ENCODE results near the gene CCDC12. TPM values are rescaled to one million over a fixed set of nuclear protein-coding genes. Genes with fewer than 3 reads are reported as not detected.

Gene CCDC12
- total and polyA plus RNA-seq, 9 of the 15 experiments (the other 6 are each of a cell fraction or from before 2014, with no cell fraction given), result 8.9 to 201 (median 86.9) TPM

- peak; percentile 84; the same call in 1 of the 2 replicates for TF ChIP-seq CREB3L1 (IDR thresholded peaks at IDR 0.05; ENCODE audit: borderline replicate concordance, low read depth)
- no peak for TF ChIP-seq STAT5B (CRISPR knock-in tag; IDR thresholded peaks at IDR 0.05)
- TF ChIP-seq DIDO1 (tag; IDR thresholded peaks at IDR 0.05; ENCODE audit: low read depth), result peak; percentile 70; the same call in 1 of the 2 replicates
- no peak for TF ChIP-seq ZBTB34 (CRISPR knock-in tag; IDR thresholded peaks at IDR 0.05)
- peak; percentile 81; the same call in 1 of the 2 replicates for TF ChIP-seq ZNF511 (CRISPR knock-in tag; IDR thresholded peaks at IDR 0.05)
- peak; percentile 94 for TF ChIP-seq THAP12 (CRISPR knock-in tag; IDR thresholded peaks at IDR 0.05)
- TF ChIP-seq ZNF24 (IDR thresholded peaks at IDR 0.05), result no peak
- peak; percentile 96 for TF ChIP-seq POLR2AphosphoS5 (IDR thresholded peaks at IDR 0.05; ENCODE audit: control insufficient read depth, insufficient read depth, low read depth, low read length)
- TF ChIP-seq ARID3A (IDR thresholded peaks at IDR 0.05; ENCODE audit: borderline replicate concordance, low read depth, low read length), result peak; percentile 96; the same call in 1 of the 2 replicates
- TF ChIP-seq ZBTB17 (CRISPR knock-in tag; IDR thresholded peaks at IDR 0.05), result peak; percentile 99
- TF ChIP-seq TFE3 (CRISPR knock-in tag; IDR thresholded peaks at IDR 0.05), result peak; percentile 2; the same call in 1 of the 2 replicates
- peak; percentile 79 for TF ChIP-seq MAFK (IDR thresholded peaks at IDR 0.05; ENCODE audit: low read length)
- peak; percentile 61; the same call in 1 of the 2 replicates for TF ChIP-seq SMAD3 (CRISPR knock-in tag; conservative IDR thresholded peaks at IDR 0.05)
- peak; percentile 83 for TF ChIP-seq LCOR (CRISPR knock-in tag; IDR thresholded peaks at IDR 0.05)
- peak; percentile 82 to 87 for TF ChIP-seq MAZ (CRISPR knock-in tag; conservative IDR thresholded peaks at IDR 0.05 in 1 of 2, IDR thresholded peaks at IDR 0.05 in 1 of 2)
- peak; percentile 79; the same call in 1 of the 2 replicates for TF ChIP-seq ESRRA (IDR thresholded peaks at IDR 0.05; ENCODE audit: borderline replicate concordance, low read depth)
These were observed at the start of gene CCDC12 (continued) for GRCh38 chr3:46976326-46977190.
